ENCODE measurements around the gene FASN. TPM values are rescaled to one million over a fixed set of nuclear protein-coding genes. Genes with fewer than 3 reads are reported as not detected.

Gene FASN
- total and polyA plus RNA-seq, 2 of the 13 experiments (the other 11 are each of a cell fraction or from before 2014, with no cell fraction given) = 51.7 to 101 TPM

DNA sequence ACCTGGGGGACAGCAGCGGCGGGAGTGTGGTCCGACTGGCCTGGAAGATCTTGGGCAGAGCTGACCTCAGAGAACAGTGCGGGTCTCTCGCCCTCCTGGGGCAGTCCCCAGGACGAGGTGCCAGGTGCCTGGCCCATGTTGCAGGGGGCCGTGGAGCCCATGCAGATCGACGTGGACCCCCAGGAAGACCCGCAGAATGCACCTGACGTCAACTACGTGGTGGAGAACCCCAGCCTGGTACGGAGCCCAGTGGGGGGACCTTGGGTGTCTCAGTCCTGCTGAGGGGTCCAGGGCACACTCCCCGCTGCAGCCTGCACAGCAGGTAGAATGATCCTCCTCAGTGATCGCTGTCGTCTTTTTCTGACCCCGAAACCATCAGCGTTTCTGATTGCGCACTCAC, 44.9 kb downstream of the FASN start:
- ATAC-seq (no peak), FAIRE-seq (no peak), DNase-seq (ENCODE audit: low spot score) (no peak)
- Histone ChIP-seq H3K9ac (ENCODE audit: insufficient read depth, low read depth, low read length) (peak overlapping the region; percentile 94; the same call in 1 of the 2 replicates), H2AFZ (ENCODE audit: low read length) (no peak overlapping the region), H3K4me3 (replicated peaks in 1 of 3; ENCODE audit: insufficient read depth in 1 of 3, low read depth in 2 of 3, low read length in 3 of 3) (peak overlapping the region; percentile 76 to 99 (median 95)), H3K4me2 (ENCODE audit: low read depth, low read length) (peak overlapping the region; percentile 92), H3K79me2 (ENCODE audit: insufficient read depth, low read length) (peaks cover 37% of the 10 kb centered on the region), H3K36me3 (replicated peaks in 1 of 2; ENCODE audit: control insufficient read depth in 1 of 2, insufficient read depth in 2 of 2, low read length in 2 of 2) (peaks cover 24 to 43% of the 10 kb centered on the region in 2 experiments), H4K20me1 (ENCODE audit: insufficient read depth, low read length) (no peaks in the 10 kb centered on the region; the same call in 1 of the 2 replicates), H3K9me3 (ENCODE audit: low read length) (no peaks in the 10 kb centered on the region), H3K4me1 (ENCODE audit: insufficient read depth, low read length) (peaks cover 61% of the 10 kb centered on the region), H3K27me3 (ENCODE audit: control insufficient read depth in 1 of 2, insufficient read depth in 2 of 2, low read length in 2 of 2) (no peaks in the 10 kb centered on the region; a peak in 2 of 5 replicates), H3K27ac (ENCODE audit: extremely low read length, insufficient read depth, low read length) (no peak overlapping the region)
- WGBS (ENCODE audit: low lambda C conversion rate) = 99% methylated on average over 13 of the region's 19 CpGs
- TF ChIP-seq AKAP8 (CRISPR knock-in tag; IDR thresholded peaks at IDR 0.05) (no peak), ZNF614 (CRISPR knock-in tag; IDR thresholded peaks at IDR 0.05; ENCODE audit: borderline replicate concordance) (no peak), ZNF589 (CRISPR knock-in tag; conservative IDR thresholded peaks at IDR 0.05) (no peak), ZNF7 (CRISPR knock-in tag; IDR thresholded peaks at IDR 0.05) (no peak), ONECUT2 (CRISPR knock-in tag; IDR thresholded peaks at IDR 0.05) (no peak)
- ChIA-PET POLR2A (interaction anchor here (1.2 to 3.4 kb wide), 2 partner anchors 13 to 16 kb away, joined by 3 to 33 read pairs; partner anchors contain the start of gene DCXR), CTCF (ENCODE audit: low intra/inter-chr PET ratio, low total read pairs) (no interaction called here)
- in situ Hi-C loops (cut with HindIII; ENCODE audit: extremely low pct_ligation_motif_present, low pct_unique_long_range_greater_than_20kb) (no loop called here), intact Hi-C loops (cut with micrococcal nuclease; ENCODE audit: unreplicated experiment) (loop anchor here (5.0 kb wide), 1 partner anchor 44 kb away; the partner anchor contains the start of gene FASN)
- BruUV-seq (replicated peaks) = no TSS peak

DNA sequence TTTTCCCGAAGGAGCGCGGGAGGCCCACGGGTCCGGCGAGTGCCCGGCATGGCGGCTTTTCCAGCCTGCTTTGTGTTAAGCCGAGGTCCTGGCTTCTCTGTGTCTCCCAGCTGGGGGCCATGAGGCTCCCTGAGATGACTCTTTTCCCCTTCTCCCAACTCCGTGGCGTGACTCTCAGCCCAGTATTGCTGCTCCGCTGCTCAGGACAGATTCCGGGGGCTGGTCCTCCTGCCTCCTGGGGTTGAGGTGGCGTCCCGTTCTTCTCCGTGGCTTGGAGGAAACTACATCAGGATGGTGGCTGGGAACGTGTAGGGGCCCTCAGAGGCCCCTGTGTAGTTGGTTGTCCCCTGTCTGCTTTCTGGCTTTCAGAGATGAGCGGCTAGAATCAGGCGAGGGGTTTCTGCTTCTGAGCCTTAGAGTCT, 45.4 kb downstream of the FASN start:
- peaks cover 37% of the 10 kb centered on the region for H3K79me2 ChIP-seq (ENCODE audit: insufficient read depth, low read length)
- ATAC-seq (no peak), FAIRE-seq (no peak), DNase-seq (ENCODE audit: low spot score) (no peak)
- H3K9me3 ChIP-seq (ENCODE audit: low read length) = no peaks in the 10 kb centered on the region
- POLR2A ChIA-PET = interaction anchor here (0.7 to 3.4 kb wide), 4 partner anchors 9 to 324 kb away, joined by 3 to 33 read pairs (median 3); partner anchors contain the start of gene DCXR
- peak overlapping the region; percentile 64 for H3K27ac ChIP-seq (ENCODE audit: extremely low read length, insufficient read depth, low read length)
- H3K4me1 ChIP-seq (ENCODE audit: insufficient read depth, low read length) = peaks cover 57% of the 10 kb centered on the region
- WGBS (ENCODE audit: low lambda C conversion rate) = 7% methylated on average over 7 of the region's 19 CpGs
- H3K27me3 ChIP-seq (ENCODE audit: control insufficient read depth in 1 of 2, insufficient read depth in 2 of 2, low read length in 2 of 2) = no peaks in the 10 kb centered on the region; a peak in 2 of 5 replicates
- peak overlapping the region; percentile 76 to 99 (median 95) for H3K4me3 ChIP-seq (replicated peaks in 1 of 3; ENCODE audit: insufficient read depth in 1 of 3, low read depth in 2 of 3, low read length in 3 of 3)
- H4K20me1 ChIP-seq (ENCODE audit: insufficient read depth, low read length) = no peaks in the 10 kb centered on the region; the same call in 1 of the 2 replicates
- H3K4me2 ChIP-seq (ENCODE audit: low read depth, low read length) = peak overlapping the region; percentile 92
- CTCF ChIA-PET (ENCODE audit: low intra/inter-chr PET ratio, low total read pairs) = no interaction called here
- no TSS peak for BruUV-seq (replicated peaks)
- in situ Hi-C loops (cut with HindIII; ENCODE audit: extremely low pct_ligation_motif_present, low pct_unique_long_range_greater_than_20kb) (no loop called here), intact Hi-C loops (cut with micrococcal nuclease; ENCODE audit: unreplicated experiment) (loop anchor here (5.0 kb wide), 1 partner anchor 45 kb away; the partner anchor contains the start of gene FASN)
- H2AFZ ChIP-seq (ENCODE audit: low read length) = no peak overlapping the region
- TF ChIP-seq, protein P1, sequence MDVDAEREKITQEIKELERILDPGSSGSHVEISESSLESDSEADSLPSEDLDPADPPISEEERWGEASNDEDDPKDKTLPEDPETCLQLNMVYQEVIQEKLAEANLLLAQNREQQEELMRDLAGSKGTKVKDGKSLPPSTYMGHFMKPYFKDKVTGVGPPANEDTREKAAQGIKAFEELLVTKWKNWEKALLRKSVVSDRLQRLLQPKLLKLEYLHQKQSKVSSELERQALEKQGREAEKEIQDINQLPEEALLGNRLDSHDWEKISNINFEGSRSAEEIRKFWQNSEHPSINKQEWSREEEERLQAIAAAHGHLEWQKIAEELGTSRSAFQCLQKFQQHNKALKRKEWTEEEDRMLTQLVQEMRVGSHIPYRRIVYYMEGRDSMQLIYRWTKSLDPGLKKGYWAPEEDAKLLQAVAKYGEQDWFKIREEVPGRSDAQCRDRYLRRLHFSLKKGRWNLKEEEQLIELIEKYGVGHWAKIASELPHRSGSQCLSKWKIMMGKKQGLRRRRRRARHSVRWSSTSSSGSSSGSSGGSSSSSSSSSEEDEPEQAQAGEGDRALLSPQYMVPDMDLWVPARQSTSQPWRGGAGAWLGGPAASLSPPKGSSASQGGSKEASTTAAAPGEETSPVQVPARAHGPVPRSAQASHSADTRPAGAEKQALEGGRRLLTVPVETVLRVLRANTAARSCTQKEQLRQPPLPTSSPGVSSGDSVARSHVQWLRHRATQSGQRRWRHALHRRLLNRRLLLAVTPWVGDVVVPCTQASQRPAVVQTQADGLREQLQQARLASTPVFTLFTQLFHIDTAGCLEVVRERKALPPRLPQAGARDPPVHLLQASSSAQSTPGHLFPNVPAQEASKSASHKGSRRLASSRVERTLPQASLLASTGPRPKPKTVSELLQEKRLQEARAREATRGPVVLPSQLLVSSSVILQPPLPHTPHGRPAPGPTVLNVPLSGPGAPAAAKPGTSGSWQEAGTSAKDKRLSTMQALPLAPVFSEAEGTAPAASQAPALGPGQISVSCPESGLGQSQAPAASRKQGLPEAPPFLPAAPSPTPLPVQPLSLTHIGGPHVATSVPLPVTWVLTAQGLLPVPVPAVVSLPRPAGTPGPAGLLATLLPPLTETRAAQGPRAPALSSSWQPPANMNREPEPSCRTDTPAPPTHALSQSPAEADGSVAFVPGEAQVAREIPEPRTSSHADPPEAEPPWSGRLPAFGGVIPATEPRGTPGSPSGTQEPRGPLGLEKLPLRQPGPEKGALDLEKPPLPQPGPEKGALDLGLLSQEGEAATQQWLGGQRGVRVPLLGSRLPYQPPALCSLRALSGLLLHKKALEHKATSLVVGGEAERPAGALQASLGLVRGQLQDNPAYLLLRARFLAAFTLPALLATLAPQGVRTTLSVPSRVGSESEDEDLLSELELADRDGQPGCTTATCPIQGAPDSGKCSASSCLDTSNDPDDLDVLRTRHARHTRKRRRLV (CRISPR knock-in tag; IDR thresholded peaks at IDR 0.05) = 0 out of 2 replicates have a peak, but pooled peaks have one; percentile 55
- TF ChIP-seq ZNF563 (CRISPR knock-in tag; IDR thresholded peaks at IDR 0.05) (0 out of 2 replicates have a peak, but pooled peaks have one; percentile 1), GLI4 (CRISPR knock-in tag; IDR thresholded peaks at IDR 0.05; ENCODE audit: borderline replicate concordance) (no peak), KDM5A (IDR thresholded peaks at IDR 0.05; ENCODE audit: borderline replicate concordance, low read length) (0 out of 2 replicates have a peak, but pooled peaks have one; percentile 6)
- TF ChIP-seq, protein P2, sequence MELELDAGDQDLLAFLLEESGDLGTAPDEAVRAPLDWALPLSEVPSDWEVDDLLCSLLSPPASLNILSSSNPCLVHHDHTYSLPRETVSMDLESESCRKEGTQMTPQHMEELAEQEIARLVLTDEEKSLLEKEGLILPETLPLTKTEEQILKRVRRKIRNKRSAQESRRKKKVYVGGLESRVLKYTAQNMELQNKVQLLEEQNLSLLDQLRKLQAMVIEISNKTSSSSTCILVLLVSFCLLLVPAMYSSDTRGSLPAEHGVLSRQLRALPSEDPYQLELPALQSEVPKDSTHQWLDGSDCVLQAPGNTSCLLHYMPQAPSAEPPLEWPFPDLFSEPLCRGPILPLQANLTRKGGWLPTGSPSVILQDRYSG (CRISPR knock-in tag; IDR thresholded peaks at IDR 0.05) = no peak
- peak overlapping the region; percentile 94 for H3K9ac ChIP-seq (ENCODE audit: insufficient read depth, low read depth, low read length)
- peaks cover 23 to 45% of the 10 kb centered on the region in 2 experiments for H3K36me3 ChIP-seq (replicated peaks in 1 of 2; ENCODE audit: control insufficient read depth in 1 of 2, insufficient read depth in 2 of 2, low read length in 2 of 2)

Measured in HepG2 (cell line).